Kidney tubule cell (primary cell): ENCODE data around the gene B3GAT3.
"Not testable (repeated sequence)": the region's sequence is repeated elsewhere in the genome, so short reads cannot be mapped to it uniquely, and the experiment has no call there.

Experiments used
- DNase-seq: peaks from one replicate; pipeline ENCODE4 v3.0.0-alpha.2; 2018; ENCODE audit warnings: low spot score

B3GAT3 gene

GRCh38 chr11:62577046-62577714, 44.6 kb downstream of the B3GAT3 start:
- DNase-seq: no peak

GRCh38 chr11:62575837-62576236, 45.9 kb downstream of the B3GAT3 start:
- DNase-seq: no peak

GRCh38 chr11:62575156-62575555, 46.6 kb downstream of the B3GAT3 start:
- DNase-seq: no peak

GRCh38 chr11:62574363-62575071, 47.3 kb downstream of the B3GAT3 start:
- no peak for DNase-seq

GRCh38 chr11:62573592-62574362, 48.0 kb downstream of the B3GAT3 start, which contains the start of gene EEF1G:
Gene EEF1G, minus strand, starts transcription at chr11:62573891. Its CDS starts 49 bp downstream, at chr11:62573842.
- peak; percentile 100 for DNase-seq

- DNase-seq: peak; percentile 28
Measured at GRCh38 chr11:62573006-62573591, 48.7 kb downstream of the B3GAT3 start.

- no peak for DNase-seq
Measured at GRCh38 chr11:62572431-62572830, 49.4 kb downstream of the B3GAT3 start.

- DNase-seq: not testable (repeated sequence)
Measured at GRCh38 chr11:62571493-62571892, 50.3 kb downstream of the B3GAT3 start.

GRCh38 chr11:62570903-62571302, 50.9 kb downstream of the B3GAT3 start:
- DNase-seq: not testable (repeated sequence)

GRCh38 chr11:62569611-62570010, 52.2 kb downstream of the B3GAT3 start:
- DNase-seq: no peak

- no peak for DNase-seq
Measured at GRCh38 chr11:62567018-62567633, 54.7 kb downstream of the B3GAT3 start.

GRCh38 chr11:62566247-62566646, 55.5 kb downstream of the B3GAT3 start:
- no peak for DNase-seq
